CD1c-positive myeloid dendritic cell (primary cell): Measurements from ENCODE around the gene P2RX6.

ENCODE experiments used
- DNase-seq: peaks from one replicate; pipeline ENCODE4 v3.0.0-alpha.2; 2016; ENCODE audit errors: extremely low spot score

P2RX6 gene

GRCh38 chr22:21074102-21074715 is 59.2 kb downstream of the P2RX6 start:
- DNase-seq = peak; percentile 88

- no peak for DNase-seq
Measured at GRCh38 chr22:21075516-21076138, 60.7 kb downstream of the P2RX6 start.

GRCh38 chr22:21076912-21077625 is 62.1 kb downstream of the P2RX6 start:
- no peak for DNase-seq
